ENCODE results near the gene USP50.
"Not testable (repeated sequence)": the region's sequence is repeated elsewhere in the genome, so short reads cannot be mapped to it uniquely, and the experiment has no call there.

The USP50 gene

DNA sequence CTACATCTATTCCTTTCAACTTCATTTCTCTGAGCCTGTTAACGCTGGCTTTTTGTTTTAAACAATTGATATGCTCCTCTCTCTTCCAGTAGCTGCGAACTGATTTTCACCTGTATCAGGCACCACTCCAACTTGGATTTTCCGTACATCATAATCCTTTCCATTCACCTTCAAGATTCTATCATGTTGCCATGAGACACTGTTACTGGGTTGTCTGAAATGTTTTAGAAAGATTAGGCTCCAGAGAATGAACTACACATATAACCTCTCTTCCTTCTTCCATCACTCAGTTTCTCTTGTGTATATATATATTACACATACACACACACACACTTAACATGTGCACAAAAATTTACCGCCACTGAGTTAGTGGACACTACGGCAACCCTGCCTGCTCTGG lies at the start of gene USP50:
TSS of gene USP50 (minus strand) at position 101 of the 400 bp plus-strand sequence. CDS start 141 bp downstream, outside the sequence.
- DNase-seq (ENCODE audit: low read depth), result no peak

DNA sequence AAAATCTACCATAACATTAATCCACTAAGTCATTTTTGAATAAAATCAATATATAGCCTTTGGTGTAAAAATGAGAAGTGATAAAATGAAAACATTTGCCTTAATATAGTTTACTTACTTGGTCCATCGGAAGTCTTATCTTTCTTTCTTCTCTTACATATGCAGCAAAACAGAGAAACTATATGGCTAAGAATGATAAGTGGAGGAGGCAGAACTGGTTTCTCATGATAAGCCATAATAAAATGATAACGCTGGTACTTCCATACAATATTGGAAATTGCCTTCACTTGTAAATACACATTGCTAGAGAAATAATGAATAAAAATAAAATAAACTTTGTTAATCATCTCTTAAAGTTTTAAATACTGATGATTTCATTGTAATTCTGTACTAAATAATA lies 47.8 kb upstream of the USP50 start:
- no peak for DNase-seq (ENCODE audit: low read depth)

DNA sequence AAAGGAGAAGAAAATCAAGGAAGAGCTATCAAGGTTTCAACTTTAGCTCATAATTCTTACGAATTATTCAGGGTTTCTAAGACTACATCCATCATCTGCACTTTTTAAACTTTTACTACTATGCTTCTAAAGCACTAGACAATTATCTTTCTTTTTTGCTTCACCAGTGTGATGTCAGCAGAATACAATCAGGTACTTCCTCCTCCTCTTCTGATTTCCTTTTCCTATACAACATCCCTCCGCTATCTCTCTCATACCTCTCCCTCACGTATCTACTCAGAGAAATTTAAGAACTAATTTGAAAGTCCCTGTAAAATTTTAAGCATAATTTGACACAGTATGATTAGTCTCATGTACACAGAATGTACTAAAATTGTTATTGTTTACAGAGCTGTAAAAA lies 47.3 kb upstream of the USP50 start:
- no peak for DNase-seq (ENCODE audit: low read depth)

DNA sequence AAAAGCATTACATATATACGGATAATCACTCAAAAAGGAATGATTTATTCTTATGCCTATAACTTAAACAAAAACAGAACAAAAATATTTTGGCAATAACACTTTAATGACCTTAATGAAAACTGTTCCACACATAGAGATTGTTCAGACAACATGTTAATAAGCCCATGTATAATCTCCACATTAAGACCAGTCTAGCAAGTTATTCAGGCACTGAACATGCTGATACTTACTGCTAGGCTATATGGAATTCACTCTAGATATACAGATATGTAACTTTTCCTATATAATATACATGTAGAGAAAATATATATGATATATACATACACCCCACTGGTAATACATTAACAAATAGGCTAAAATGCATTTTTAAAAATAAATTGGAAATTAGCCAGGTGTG lies 43.8 kb upstream of the USP50 start:
- DNase-seq (ENCODE audit: low read depth), result no peak

DNA sequence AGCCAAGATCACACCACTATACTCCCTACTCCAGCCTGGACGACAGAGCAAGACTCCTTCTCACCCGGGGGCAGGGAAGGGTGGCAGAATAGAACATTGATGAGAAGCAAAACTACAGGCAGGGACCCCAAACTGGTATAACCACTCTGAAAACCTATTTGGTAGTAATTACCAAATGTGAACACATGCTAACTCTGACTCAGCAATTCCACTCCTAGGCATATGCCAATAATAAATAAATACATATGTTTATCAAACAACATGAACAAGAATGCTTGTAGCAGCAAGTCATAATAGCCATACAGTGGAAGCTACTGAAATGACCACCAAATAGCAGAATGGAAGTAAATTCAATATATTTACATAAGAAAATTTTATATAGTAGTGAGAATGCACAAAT lies 31.0 kb upstream of the USP50 start:
- DNase-seq (ENCODE audit: low read depth), result no peak

DNA sequence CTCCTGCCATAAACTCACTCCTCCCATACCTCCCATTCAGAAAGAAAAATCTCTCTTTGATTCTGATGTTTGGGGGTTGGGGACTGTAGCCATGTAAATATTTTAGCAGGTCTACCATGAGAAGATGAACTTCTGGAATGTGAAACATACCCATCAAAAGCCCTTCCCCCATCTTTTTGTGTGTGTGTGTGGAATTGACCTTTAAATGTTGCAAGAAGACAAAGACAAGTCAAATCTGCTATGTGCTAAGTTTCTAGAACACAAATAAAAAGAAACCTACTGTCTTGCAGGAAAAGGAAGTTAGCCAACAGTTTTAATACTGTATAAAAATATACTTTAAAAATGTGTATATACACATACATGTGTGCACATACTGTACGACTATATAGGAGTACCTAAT lies 29.7 kb upstream of the USP50 start:
- DNase-seq (ENCODE audit: low read depth), result peak; percentile 28

- not testable (repeated sequence) for DNase-seq (ENCODE audit: low read depth)
These were observed 27.4 kb upstream of the USP50 start for GRCh38 chr15:50573842-50574241.

- no peak for DNase-seq (ENCODE audit: low read depth)
These were observed 17.3 kb upstream of the USP50 start for GRCh38 chr15:50563756-50564155.

- DNase-seq (ENCODE audit: low read depth), result peak; percentile 40
These were observed 16.5 kb upstream of the USP50 start for GRCh38 chr15:50562735-50563640.

DNA sequence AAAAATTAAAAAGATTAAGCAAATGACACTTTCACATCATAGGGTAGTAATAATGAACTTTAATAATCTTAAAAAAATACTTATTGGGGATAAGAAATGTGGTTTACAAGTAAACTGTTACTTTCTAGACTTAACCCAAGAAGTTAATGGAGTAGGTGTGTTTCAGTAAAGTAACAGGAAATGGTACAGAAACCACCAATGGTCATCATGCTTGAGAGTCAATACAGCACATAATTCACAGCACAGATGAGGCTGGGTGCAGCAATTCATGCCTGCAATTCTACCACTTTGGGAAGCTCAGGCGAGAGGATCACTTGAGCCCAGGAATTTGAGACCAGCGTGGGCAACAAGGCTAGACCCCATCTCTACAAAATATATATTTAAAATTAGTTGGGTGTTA lies 11.5 kb upstream of the USP50 start:
- DNase-seq (ENCODE audit: low read depth), result no peak

DNA sequence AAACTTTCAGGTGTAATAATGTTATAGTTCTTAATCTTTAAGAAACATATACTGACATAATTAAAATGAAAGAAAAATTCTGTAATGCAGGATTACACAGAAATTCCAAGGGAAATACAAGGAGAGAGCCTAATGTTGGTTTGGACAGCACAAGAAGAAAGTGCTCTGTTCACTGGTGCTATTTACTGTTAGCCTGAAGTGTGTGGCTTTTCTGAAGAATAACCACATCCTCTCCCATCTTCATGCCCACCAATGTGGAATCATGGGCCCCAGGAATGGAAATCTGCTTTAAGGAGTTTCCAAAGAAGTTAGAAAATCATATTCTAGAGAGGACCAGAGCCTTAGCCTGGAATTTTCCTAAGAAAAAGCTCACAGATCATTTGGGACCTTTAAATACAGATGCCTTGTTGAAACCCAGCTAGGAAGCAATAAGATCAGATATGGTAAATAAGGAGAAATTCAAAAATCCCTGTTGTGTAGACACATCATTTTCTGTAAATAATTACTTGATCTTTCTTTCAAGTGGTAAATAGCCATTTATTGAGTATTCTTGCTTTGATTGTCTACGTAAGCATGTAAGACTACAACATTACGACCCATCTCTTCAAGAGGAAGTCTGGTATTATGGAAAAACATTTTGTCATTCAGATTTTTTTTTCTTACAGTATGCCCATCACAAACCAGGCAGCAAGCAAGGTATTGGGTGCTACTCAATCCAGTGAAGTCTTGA lies 10.3 kb upstream of the USP50 start:
- DNase-seq (ENCODE audit: low read depth), result no peak

GRCh38 chr15:50552238-50552637 lies 5.8 kb upstream of the USP50 start:
- DNase-seq (ENCODE audit: low read depth), result no peak

GRCh38 chr15:50549326-50549725 lies 2.9 kb upstream of the USP50 start:
- no peak for DNase-seq (ENCODE audit: low read depth)

- DNase-seq (ENCODE audit: low read depth), result no peak
These were observed 2.1 kb downstream of the USP50 start for GRCh38 chr15:50544368-50544767.

- DNase-seq (ENCODE audit: low read depth), result no peak
These were observed 2.9 kb downstream of the USP50 start for GRCh38 chr15:50543556-50543955.

GRCh38 chr15:50542887-50543210 lies 3.6 kb downstream of the USP50 start:
- DNase-seq (ENCODE audit: low read depth), result peak; percentile 34

DNA sequence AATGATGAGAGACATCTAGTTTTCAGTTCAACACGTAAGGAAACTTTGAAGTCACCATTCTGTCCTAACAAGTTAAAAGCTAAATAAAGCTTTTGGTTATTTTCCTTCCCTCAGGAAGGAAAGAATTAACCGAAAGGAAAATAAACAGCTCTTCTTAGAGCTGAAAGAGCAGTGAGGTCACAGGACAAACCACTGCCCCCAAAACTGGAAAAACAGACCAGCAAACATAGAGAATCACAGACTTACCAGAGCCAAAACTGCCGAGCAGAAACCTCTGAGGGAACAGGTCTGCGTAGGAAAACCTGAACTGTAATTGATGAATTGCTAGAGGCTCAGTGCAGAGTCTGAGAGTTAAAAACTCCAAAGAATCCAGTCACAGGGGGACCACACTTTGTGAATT lies 14.7 kb downstream of the USP50 start:
- peak; percentile 31 for DNase-seq (ENCODE audit: low read depth)

GRCh38 chr15:50531163-50531562 lies 15.3 kb downstream of the USP50 start:
- DNase-seq (ENCODE audit: low read depth), result no peak

DNA sequence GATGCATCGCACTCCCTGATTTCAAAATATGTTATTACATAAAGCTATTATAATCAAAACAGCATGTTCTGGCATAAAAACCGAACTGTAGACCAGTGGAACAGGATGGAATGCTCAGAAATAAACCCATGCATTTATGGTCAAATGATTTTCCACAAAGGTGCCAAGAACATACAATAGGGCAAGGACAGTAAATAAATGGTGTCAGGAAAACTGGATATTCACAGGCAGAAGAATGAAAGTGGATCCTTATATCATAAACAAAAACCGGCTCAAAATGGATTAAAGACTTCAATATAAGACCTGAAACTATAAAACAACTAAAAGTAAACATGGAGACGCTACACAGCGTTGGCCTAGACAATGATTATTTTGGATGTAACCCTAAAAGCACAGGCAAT lies 22.6 kb downstream of the USP50 start:
- DNase-seq (ENCODE audit: low read depth), result no peak

DNA sequence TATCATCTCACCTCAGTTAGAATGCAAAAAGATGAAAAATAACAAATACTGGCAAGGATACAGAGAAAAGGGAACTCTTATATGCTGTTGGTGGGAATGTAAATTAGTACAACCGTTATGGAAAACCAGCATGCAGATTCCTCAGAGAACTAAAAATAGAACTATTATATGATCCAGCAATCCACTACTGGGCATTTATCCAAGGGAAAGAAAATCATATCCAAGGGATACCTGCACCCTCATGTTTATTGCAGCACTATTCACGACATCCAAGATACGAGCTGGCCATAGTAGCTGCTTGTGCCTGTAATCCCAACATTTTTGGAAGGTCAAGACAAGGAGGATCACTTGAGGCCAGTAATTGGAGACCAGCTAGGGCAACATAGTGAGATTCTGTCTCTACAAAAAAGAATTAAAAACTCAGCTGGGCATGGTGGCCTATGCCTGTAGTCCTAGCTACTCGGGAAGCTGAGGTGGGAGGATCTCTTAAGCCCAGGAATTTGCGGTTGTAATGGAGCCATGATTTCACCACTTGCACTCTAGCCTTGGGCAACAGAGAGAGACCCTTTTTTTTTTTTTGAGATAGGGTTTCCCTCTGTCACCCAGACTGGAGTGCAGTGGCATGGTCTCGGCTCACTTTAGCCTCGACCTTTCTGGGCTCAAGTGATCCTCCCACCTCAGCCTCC lies 26.6 kb downstream of the USP50 start:
- DNase-seq (ENCODE audit: low read depth), result peak; percentile 25

- DNase-seq (ENCODE audit: low read depth), result no peak
These were observed 33.5 kb downstream of the USP50 start for GRCh38 chr15:50513001-50513400.

- DNase-seq (ENCODE audit: low read depth), result no peak
These were observed 40.3 kb downstream of the USP50 start for GRCh38 chr15:50506121-50506520.

DNA sequence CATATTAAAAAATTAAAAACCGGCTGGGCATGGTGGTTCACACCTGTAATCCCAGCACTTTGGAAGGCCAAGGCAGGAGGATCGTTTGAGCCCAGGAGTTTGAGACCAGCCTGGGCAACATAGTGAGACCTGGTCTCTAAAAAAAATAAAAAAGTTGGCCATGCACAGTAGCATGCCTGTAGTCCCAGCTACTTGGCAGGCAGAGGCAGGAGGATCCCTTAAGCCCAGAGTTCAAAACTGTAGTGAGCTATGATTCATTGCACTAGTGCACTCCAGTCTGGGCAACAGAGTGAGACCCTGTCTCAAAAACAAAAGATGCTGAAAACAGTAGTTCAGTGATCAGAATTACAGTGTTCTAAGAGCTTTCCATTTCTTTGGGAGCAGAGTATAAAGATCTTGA lies 40.8 kb downstream of the USP50 start:
- DNase-seq (ENCODE audit: low read depth), result not testable (repeated sequence)
